ENCODE data around the gene KCNK6.
A peak's percentile ranks its signal among the peaks of the same experiment; 100 is the strongest.
"Not testable (repeated sequence)": the region's sequence is repeated elsewhere in the genome, so short reads cannot be mapped to it uniquely, and the experiment has no call there.

The KCNK6 gene

GRCh38 chr19:38324431-38324830, 4.8 kb downstream of the KCNK6 start:
- no peak for DNase-seq

GRCh38 chr19:38326591-38326990, 6.9 kb downstream of the KCNK6 start:
- no peak for DNase-seq

- no peak for DNase-seq
These were observed 10.0 kb downstream of the KCNK6 start for GRCh38 chr19:38329651-38330050.

- DNase-seq, result no peak
These were observed 12.1 kb downstream of the KCNK6 start for GRCh38 chr19:38331728-38332127.

GRCh38 chr19:38333245-38333644, 13.6 kb downstream of the KCNK6 start:
- DNase-seq, result no peak

- peak; percentile 96 for DNase-seq
These were observed 16.4 kb downstream of the KCNK6 start for GRCh38 chr19:38335949-38336637.

GRCh38 chr19:38336638-38337359, 17.2 kb downstream of the KCNK6 start:
- peak; percentile 72 for DNase-seq

GRCh38 chr19:38337360-38337653, 17.7 kb downstream of the KCNK6 start:
- DNase-seq, result no peak

- not testable (repeated sequence) for DNase-seq
These were observed 19.4 kb downstream of the KCNK6 start for GRCh38 chr19:38339011-38339410.

- DNase-seq, result no peak
These were observed 21.3 kb downstream of the KCNK6 start for GRCh38 chr19:38340927-38341326.

- no peak for DNase-seq
These were observed 27.2 kb downstream of the KCNK6 start for GRCh38 chr19:38346837-38347236.

GRCh38 chr19:38350883-38351282, 31.2 kb downstream of the KCNK6 start:
- DNase-seq, result no peak

- DNase-seq, result no peak
These were observed 32.3 kb downstream of the KCNK6 start for GRCh38 chr19:38351865-38352395.

GRCh38 chr19:38352611-38353010, 33.0 kb downstream of the KCNK6 start:
- peak; percentile 93 for DNase-seq

- no peak for DNase-seq
These were observed 36.4 kb downstream of the KCNK6 start for GRCh38 chr19:38355728-38356725.

- no peak for DNase-seq
These were observed 38.4 kb downstream of the KCNK6 start for GRCh38 chr19:38358071-38358470.

GRCh38 chr19:38359242-38360021, 39.8 kb downstream of the KCNK6 start:
- DNase-seq, result no peak

- DNase-seq, result no peak
These were observed 40.7 kb downstream of the KCNK6 start for GRCh38 chr19:38360351-38360750.

GRCh38 chr19:38360839-38361631, 41.4 kb downstream of the KCNK6 start:
- no peak for DNase-seq

- peak; percentile 80 for DNase-seq
These were observed 42.0 kb downstream of the KCNK6 start for GRCh38 chr19:38361633-38362075.
